ENCODE results near the gene BUD13.

Gene BUD13

GRCh38 chr11:116715383-116715782 is 57.4 kb downstream of the BUD13 start:
- no peak for DNase-seq (ENCODE audit: low read depth)

GRCh38 chr11:116714902-116715301 is 57.9 kb downstream of the BUD13 start:
- no peak for DNase-seq (ENCODE audit: low read depth)

- DNase-seq (ENCODE audit: low read depth), result no peak
These were observed 60.4 kb downstream of the BUD13 start for GRCh38 chr11:116712428-116712827.

- no peak for DNase-seq (ENCODE audit: low read depth)
These were observed 62.0 kb downstream of the BUD13 start for GRCh38 chr11:116710762-116711161.

- DNase-seq (ENCODE audit: low read depth), result no peak
These were observed 62.6 kb downstream of the BUD13 start for GRCh38 chr11:116710001-116710674.

- no peak for DNase-seq (ENCODE audit: low read depth)
These were observed 65.0 kb downstream of the BUD13 start for GRCh38 chr11:116707746-116708145.

- DNase-seq (ENCODE audit: low read depth), result no peak
These were observed 65.6 kb downstream of the BUD13 start for GRCh38 chr11:116707161-116707629.

GRCh38 chr11:116703421-116703820 is 69.4 kb downstream of the BUD13 start:
- no peak for DNase-seq (ENCODE audit: low read depth)

- no peak for DNase-seq (ENCODE audit: low read depth)
These were observed 69.9 kb downstream of the BUD13 start for GRCh38 chr11:116702772-116703385.

- DNase-seq (ENCODE audit: low read depth), result no peak
These were observed 70.9 kb downstream of the BUD13 start for GRCh38 chr11:116701876-116702275.

- DNase-seq (ENCODE audit: low read depth), result no peak
These were observed 71.4 kb downstream of the BUD13 start for GRCh38 chr11:116701297-116701801.

GRCh38 chr11:116700586-116701220 is 72.1 kb downstream of the BUD13 start:
- DNase-seq (ENCODE audit: low read depth), result no peak
